HEK293T (cell line): ENCODE measurements around the gene RNF208.

Source experiments
- BHLHE40 ChIP-seq: fragments of 450-650 bp; IDR thresholded peaks from 2 replicates; pipeline ENCODE4 v1.6.1; 2016; ENCODE audit warnings: mild to moderate bottlenecking, moderate library complexity, borderline replicate concordance
- ELF4 ChIP-seq: fragments of 450-650 bp; IDR thresholded peaks from 2 replicates; pipeline ENCODE4 v1.6.1; 2017; ENCODE audit warnings: antibody characterized with exemption
- FOXA1 ChIP-seq: fragments of 450-650 bp; IDR thresholded peaks from 2 replicates; pipeline ENCODE4 v1.6.1; 2016; ENCODE audit warnings: mild to moderate bottlenecking
- FOXK2 ChIP-seq: fragments of 450-650 bp; IDR thresholded peaks from 2 replicates; pipeline ENCODE4 v1.6.1; 2016; ENCODE audit warnings: mild to moderate bottlenecking
- FOXM1 ChIP-seq: fragments of 450-650 bp; IDR thresholded peaks from 2 replicates; pipeline ENCODE4 v1.6.1; 2017; ENCODE audit warnings: mild to moderate bottlenecking, borderline replicate concordance
- HDGF ChIP-seq: fragments of 450-650 bp; IDR thresholded peaks from 2 replicates; pipeline ENCODE4 v1.6.1; 2017; ENCODE audit warnings: antibody characterized with exemption, borderline replicate concordance
- L3MBTL2 ChIP-seq: fragments of 450-650 bp; conservative IDR thresholded peaks from 2 replicates; pipeline ENCODE4 v1.6.1; 2016; ENCODE audit warnings: mild to moderate bottlenecking
- NFRKB ChIP-seq: fragments of 450-650 bp; IDR thresholded peaks from 2 replicates; pipeline ENCODE4 v1.6.1; 2016; ENCODE audit warnings: mild to moderate bottlenecking, moderate library complexity
- SP1 ChIP-seq: fragments of 450-650 bp; IDR thresholded peaks from 2 replicates; pipeline ENCODE4 v1.6.1; 2017
- SUZ12 ChIP-seq: fragments of 450-650 bp; IDR thresholded peaks from 2 replicates; pipeline ENCODE4 v1.6.1; 2016; ENCODE audit warnings: mild to moderate bottlenecking
- ZNF384 ChIP-seq: fragments of 450-650 bp; IDR thresholded peaks from 2 replicates; pipeline ENCODE4 v1.6.1; 2016

DNA sequence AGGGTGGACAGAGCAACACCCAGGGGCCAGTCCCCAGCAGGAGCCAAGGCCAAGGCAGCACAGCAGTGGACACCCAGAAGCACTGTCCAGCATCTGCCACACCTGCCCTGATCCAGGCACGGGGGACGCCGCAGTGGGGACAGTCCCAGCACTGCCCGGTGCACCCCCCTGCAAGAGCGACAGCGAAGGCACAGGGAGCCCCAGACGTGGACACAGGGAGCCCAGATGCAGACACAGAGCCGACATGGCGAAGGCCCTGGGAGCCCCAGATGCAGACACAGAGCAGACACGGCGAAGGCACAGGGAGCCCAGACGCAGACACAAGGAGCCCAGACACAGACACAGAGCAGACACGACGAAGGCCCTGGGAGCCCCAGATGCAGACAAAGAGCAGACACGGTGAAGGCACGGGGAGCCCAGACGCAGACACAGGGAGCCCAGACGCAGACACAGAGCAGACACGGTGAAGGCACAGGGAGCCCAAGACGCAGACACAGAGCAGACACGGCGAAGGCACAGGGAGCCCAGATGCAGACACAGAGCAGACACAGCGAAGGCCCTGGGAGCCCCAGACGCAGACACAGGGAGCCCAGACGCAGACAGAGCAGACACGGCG lies 38.0 kb downstream of the RNF208 start:
- no peak for TF ChIP-seq FOXM1
- no peak for TF ChIP-seq BHLHE40
- no peak for TF ChIP-seq FOXA1
- no peak for TF ChIP-seq ZNF384
- no peak for TF ChIP-seq SP1
- no peak for TF ChIP-seq FOXK2
- TF ChIP-seq L3MBTL2: no peak
- TF ChIP-seq HDGF: no peak
- no peak for TF ChIP-seq NFRKB
- no peak for TF ChIP-seq ELF4
- no peak for TF ChIP-seq SUZ12
